ENCODE results near the gene RPRD1A. TPM values are rescaled to one million over a fixed set of nuclear protein-coding genes. Genes with fewer than 3 reads are reported as not detected.
A peak's percentile ranks its signal among the peaks of the same experiment; 100 is the strongest.
"Not testable (repeated sequence)": the region's sequence is repeated elsewhere in the genome, so short reads cannot be mapped to it uniquely, and the experiment has no call there.

The RPRD1A gene
- total RNA-seq: 47.7 TPM
- long read RNA-seq, full-length matches to known transcripts: 109 of 129 reads
- long read RNA-seq, partial matches to known transcripts: 17 of 129 reads
- long read RNA-seq, other reads (novel, unspliced or antisense): 3 of 129 reads

GRCh38 chr18:36067055-36067957 is at the start of gene RPRD1A:
Gene RPRD1A, minus strand, starts transcription at chr18:36067559. Its CDS starts 155 bp downstream, at chr18:36067404.
- intact Hi-C loops (cut with DNase I): no loop called here
- peak; percentile 99 for DNase-seq
- peak; percentile 99 for ATAC-seq (ENCODE audit: poor library complexity)

- ATAC-seq (ENCODE audit: poor library complexity); intact Hi-C loops (cut with DNase I); DNase-seq: not testable (repeated sequence)
Observed at GRCh38 chr18:36116771-36117170, 49.4 kb upstream of the RPRD1A start.

- intact Hi-C loops (cut with DNase I): no loop called here
- no peak for DNase-seq
- ATAC-seq (ENCODE audit: poor library complexity): no peak
Observed at GRCh38 chr18:36114738-36115137, 47.4 kb upstream of the RPRD1A start.

- DNase-seq (no peak), ATAC-seq (ENCODE audit: poor library complexity) (no peak)
- intact Hi-C loops (cut with DNase I): no loop called here
Observed at GRCh38 chr18:36114251-36114650, 46.9 kb upstream of the RPRD1A start.

GRCh38 chr18:36112302-36112701 is 44.9 kb upstream of the RPRD1A start:
- no peak for DNase-seq
- ATAC-seq (ENCODE audit: poor library complexity): no peak
- intact Hi-C loops (cut with DNase I): no loop called here

GRCh38 chr18:36109737-36110136 is 42.4 kb upstream of the RPRD1A start:
- DNase-seq: no peak
- ATAC-seq (ENCODE audit: poor library complexity): no peak
- intact Hi-C loops (cut with DNase I): no loop called here

GRCh38 chr18:36108601-36109000 is 41.2 kb upstream of the RPRD1A start:
- no peak for DNase-seq
- intact Hi-C loops (cut with DNase I): no loop called here
- no peak for ATAC-seq (ENCODE audit: poor library complexity)

GRCh38 chr18:36108196-36108595 is 40.8 kb upstream of the RPRD1A start:
- ATAC-seq (ENCODE audit: poor library complexity) (no peak), DNase-seq (no peak)
- intact Hi-C loops (cut with DNase I): no loop called here

- DNase-seq (no peak), ATAC-seq (ENCODE audit: poor library complexity) (no peak)
- intact Hi-C loops (cut with DNase I): no loop called here
Observed at GRCh38 chr18:36107477-36107876, 40.1 kb upstream of the RPRD1A start.

GRCh38 chr18:36104749-36105148 is 37.4 kb upstream of the RPRD1A start:
- intact Hi-C loops (cut with DNase I): no loop called here
- DNase-seq (no peak), ATAC-seq (ENCODE audit: poor library complexity) (no peak)

- intact Hi-C loops (cut with DNase I): no loop called here
- no peak for DNase-seq
- no peak for ATAC-seq (ENCODE audit: poor library complexity)
Observed at GRCh38 chr18:36101943-36102342, 34.6 kb upstream of the RPRD1A start.

- ATAC-seq (ENCODE audit: poor library complexity): no peak
- DNase-seq: no peak
- intact Hi-C loops (cut with DNase I): loop anchor here (5.0 kb wide), 2 partner anchors 82 to 183 kb away; no protein-coding TSS in a partner anchor
Observed at GRCh38 chr18:36099311-36099710, 32.0 kb upstream of the RPRD1A start.

- intact Hi-C loops (cut with DNase I): loop anchor here (5.0 kb wide), 2 partner anchors 80 to 185 kb away; no protein-coding TSS in a partner anchor
- ATAC-seq (ENCODE audit: poor library complexity): no peak
- DNase-seq: no peak
Observed at GRCh38 chr18:36096955-36097354, 29.6 kb upstream of the RPRD1A start.

GRCh38 chr18:36095936-36096519 is 28.7 kb upstream of the RPRD1A start:
- DNase-seq: no peak
- peak; percentile 43 for ATAC-seq (ENCODE audit: poor library complexity)
- intact Hi-C loops (cut with DNase I): loop anchor here (5.0 kb wide), 2 partner anchors 79 to 186 kb away; no protein-coding TSS in a partner anchor

- intact Hi-C loops (cut with DNase I): no loop called here
- DNase-seq: no peak
- ATAC-seq (ENCODE audit: poor library complexity): no peak
Observed at GRCh38 chr18:36094431-36094830, 27.1 kb upstream of the RPRD1A start.

GRCh38 chr18:36092116-36092515 is 24.8 kb upstream of the RPRD1A start:
- ATAC-seq (ENCODE audit: poor library complexity); intact Hi-C loops (cut with DNase I); DNase-seq: not testable (repeated sequence)

GRCh38 chr18:36089001-36089400 is 21.6 kb upstream of the RPRD1A start:
- intact Hi-C loops (cut with DNase I): no loop called here
- DNase-seq (no peak), ATAC-seq (ENCODE audit: poor library complexity) (no peak)

GRCh38 chr18:36088256-36088655 is 20.9 kb upstream of the RPRD1A start:
- intact Hi-C loops (cut with DNase I): no loop called here
- DNase-seq (no peak), ATAC-seq (ENCODE audit: poor library complexity) (no peak)

GRCh38 chr18:36086186-36086585 is 18.8 kb upstream of the RPRD1A start:
- ATAC-seq (ENCODE audit: poor library complexity): no peak
- intact Hi-C loops (cut with DNase I): no loop called here
- DNase-seq: no peak

- no peak for DNase-seq
- ATAC-seq (ENCODE audit: poor library complexity): no peak
- intact Hi-C loops (cut with DNase I): no loop called here
Observed at GRCh38 chr18:36085195-36085594, 17.8 kb upstream of the RPRD1A start.

Measured in Right ventricle myocardium superior (tissue), 1 donor.